Neural cell (in vitro differentiated cells): Measurements from ENCODE around the gene USP13. TPM values are rescaled to one million over a fixed set of nuclear protein-coding genes. Genes with fewer than 3 reads are reported as not detected.

Source experiments
- H2AFZ ChIP-seq: fragments of 200-600, 300-800 bp; sonication (generic), shearing (Covaris generic); 2 replicates; pipeline ENCODE4 v1.6.0; 2014; ENCODE audit warnings: low read depth, mild to moderate bottlenecking, antibody characterized with exemption, low read length, moderate library complexity
- H3F3A ChIP-seq: fragments of 200-600 bp; shearing (Covaris generic); 2 replicates; pipeline ENCODE4 v1.6.1; 2016; ENCODE audit warnings: mild to moderate bottlenecking, moderate library complexity, mixed read lengths, antibody characterized with exemption, low read length; ENCODE audit not compliant: insufficient read depth, poor library complexity, severe bottlenecking
- H3K27ac ChIP-seq: fragments of 200-600, 300-800 bp; sonication (generic), shearing (Covaris generic); 2 replicates; pipeline ENCODE4 v1.5.1; 2014; ENCODE audit warnings: mild to moderate bottlenecking, low read length, moderate library complexity
- H3K27me3 ChIP-seq: fragments of 300-800, 200-600 bp; sonication (generic), shearing (Covaris generic); 2 replicates; pipeline ENCODE4 v1.6.0; 2014; ENCODE audit warnings: mild to moderate bottlenecking, low read depth, low read length, moderate library complexity; ENCODE audit not compliant: insufficient read depth
- H3K36me3 ChIP-seq: fragments of 300-800, 200-600 bp; sonication (generic), shearing (Covaris generic); 2 replicates; pipeline ENCODE4 v1.5.1; 2014; ENCODE audit warnings: mild to moderate bottlenecking, antibody characterized with exemption, low read length, moderate library complexity; ENCODE audit not compliant: insufficient read depth
- H3K4me2 ChIP-seq: fragments of 300-800, 200-600 bp; sonication (generic), shearing (Covaris generic); 2 replicates; pipeline ENCODE4 v1.6.0; 2014; ENCODE audit warnings: mild to moderate bottlenecking, low read length
- H3K4me3 ChIP-seq: fragments of 300-800, 200-600 bp; sonication (generic), shearing (Covaris generic); 2 replicates; pipeline ENCODE4 v1.5.1; 2014; ENCODE audit warnings: mild to moderate bottlenecking, low read length, moderate library complexity
- H3K79me2 ChIP-seq: fragments of 200-600 bp; shearing (Covaris generic); replicated peaks from 2 replicates; pipeline ENCODE4 v1.6.0; 2014; ENCODE audit warnings: mild to moderate bottlenecking, low read length, moderate library complexity; ENCODE audit not compliant: insufficient read depth
- H3K9ac ChIP-seq: fragments of 300-800, 200-600 bp; sonication (generic), shearing (Covaris generic); 2 replicates; pipeline ENCODE4 v1.6.1; 2016; ENCODE audit warnings: mild to moderate bottlenecking, low read length, mixed read lengths
- H3K9me2 ChIP-seq: fragments of 200-600 bp; shearing (Covaris generic); 2 replicates; pipeline ENCODE4 v1.6.1; 2016; ENCODE audit warnings: mild to moderate bottlenecking, low read length, mixed read lengths; ENCODE audit not compliant: insufficient read depth
- H3K9me3 ChIP-seq: fragments of 200-600, 300-800 bp; sonication (generic), shearing (Covaris generic); 2 replicates; pipeline ENCODE4 v1.6.1; 2016; ENCODE audit warnings: mild to moderate bottlenecking, mixed run types, low read length, moderate library complexity, mixed read lengths
- H4K20me1 ChIP-seq: fragments of 200-600 bp; shearing (Covaris generic); 2 replicates; pipeline ENCODE4 v1.6.1; 2016; ENCODE audit warnings: mild to moderate bottlenecking, mixed run types; ENCODE audit not compliant: insufficient read depth
- CTCF ChIP-seq: fragments of 450-650 bp; IDR thresholded peaks from 2 replicates; pipeline ENCODE4 v1.5.1; 2014; ENCODE audit warnings: antibody characterized with exemption, mild to moderate bottlenecking, moderate library complexity; ENCODE audit not compliant: poor library complexity, severe bottlenecking
- EP300 ChIP-seq: fragments of 450-650 bp; conservative IDR thresholded peaks from 2 replicates; pipeline ENCODE4 v1.6.1; 2014; ENCODE audit warnings: antibody characterized with exemption, mild to moderate bottlenecking, moderate library complexity; ENCODE audit not compliant: poor library complexity, severe bottlenecking
- EZH2 ChIP-seq: fragments of 200-600, 300-800 bp; shearing (Covaris generic), sonication (generic); IDR thresholded peaks from 2 replicates; pipeline ENCODE4 v1.6.1; 2014; ENCODE audit warnings: antibody characterized with exemption, low read length, borderline replicate concordance, mild to moderate bottlenecking; ENCODE audit not compliant: insufficient read depth, poor library complexity, severe bottlenecking
- MXI1 ChIP-seq: fragments of 450-650 bp; conservative IDR thresholded peaks from 2 replicates; pipeline ENCODE4 v1.6.1; 2014; ENCODE audit warnings: antibody characterized with exemption, mild to moderate bottlenecking; ENCODE audit not compliant: poor library complexity, severe bottlenecking
- POLR2AphosphoS5 ChIP-seq: IDR thresholded peaks from 2 replicates; pipeline ENCODE4 v1.6.1; 2012
- RAD21 ChIP-seq: fragments of 450-650 bp; conservative IDR thresholded peaks from 2 replicates; pipeline ENCODE4 v1.6.1; 2014; ENCODE audit warnings: antibody characterized with exemption, mild to moderate bottlenecking, moderate library complexity
- REST ChIP-seq: IDR thresholded peaks from 2 replicates; pipeline ENCODE4 v1.6.1; 2012; ENCODE audit warnings: borderline replicate concordance
- SMC3 ChIP-seq: fragments of 450-650 bp; conservative IDR thresholded peaks from 2 replicates; pipeline ENCODE4 v1.6.1; 2014; ENCODE audit warnings: antibody characterized with exemption, mild to moderate bottlenecking, moderate library complexity; ENCODE audit not compliant: poor library complexity
- TAF1 ChIP-seq: IDR thresholded peaks from 2 replicates; pipeline ENCODE4 v1.6.1; 2012; ENCODE audit warnings: low read depth
- polyA plus RNA-seq: library from polyadenylated mRNA; depleted of rRNA; stranded (reverse); fragments of >200 nt; gene quantifications from 2 replicates; pipeline ENCODE4 v1.2.3, GENCODE V29; 2014

USP13 gene
- polyA plus RNA-seq, 1 donor from 2014 or later = 3.8 TPM

GRCh38 chr3:179791793-179792192 is 139.0 kb downstream of the USP13 start:
- H3K4me2 ChIP-seq = no peak overlapping the region
- H3K36me3 ChIP-seq = no peaks in the 10 kb centered on the region
- H3K9ac ChIP-seq = no peak overlapping the region
- H3K79me2 ChIP-seq = no peaks in the 10 kb centered on the region
- no peak overlapping the region for H2AFZ ChIP-seq
- no peak overlapping the region for H3K27ac ChIP-seq
- no peaks in the 10 kb centered on the region for H3K27me3 ChIP-seq
- TF ChIP-seq EP300 = no peak
- no peak for TF ChIP-seq EZH2
- TF ChIP-seq CTCF = no peak
- no peak for TF ChIP-seq RAD21
- no peak for TF ChIP-seq MXI1
- no peak for TF ChIP-seq REST
- TF ChIP-seq SMC3 = no peak
- TF ChIP-seq TAF1 = no peak
- no peak for TF ChIP-seq POLR2AphosphoS5
- H4K20me1 ChIP-seq = no peaks in the 10 kb centered on the region
- H3F3A ChIP-seq = no peaks in the 10 kb centered on the region
- no peaks in the 10 kb centered on the region for H3K9me2 ChIP-seq
- no peaks in the 10 kb centered on the region for H3K9me3 ChIP-seq
- no peak overlapping the region for H3K4me3 ChIP-seq

GRCh38 chr3:179794355-179794754 is 141.5 kb downstream of the USP13 start:
- Histone ChIP-seq H3K79me2 (no peaks in the 10 kb centered on the region), H3K4me2 (no peak overlapping the region), H4K20me1 (no peaks in the 10 kb centered on the region), H2AFZ (no peak overlapping the region), H3K9me3 (no peaks in the 10 kb centered on the region), H3K9ac (no peak overlapping the region), H3K9me2 (no peaks in the 10 kb centered on the region), H3K36me3 (no peaks in the 10 kb centered on the region), H3K27ac (no peak overlapping the region), H3F3A (no peaks in the 10 kb centered on the region), H3K27me3 (no peaks in the 10 kb centered on the region), H3K4me3 (no peak overlapping the region)
- no peak for TF ChIP-seq REST
- no peak for TF ChIP-seq POLR2AphosphoS5
- TF ChIP-seq TAF1 = no peak
- no peak for TF ChIP-seq SMC3
- TF ChIP-seq RAD21 = no peak
- TF ChIP-seq EZH2 = no peak
- TF ChIP-seq EP300 = no peak
- TF ChIP-seq MXI1 = no peak
- TF ChIP-seq CTCF = no peak
